Thymus (tissue), 11 donors: ENCODE data around the gene WNT2B. TPM values are rescaled to one million over a fixed set of nuclear protein-coding genes. Genes with fewer than 3 reads are reported as not detected.

Experiments
- DNase-seq, 9 donors: peaks; one replicate each; pipeline ENCODE4 v3.0.0-alpha.2; 2013; ENCODE audit warnings: low spot score in 9 of 9, low read depth in 6 of 9, missing footprints in 1 of 9
- H3K27ac ChIP-seq, 2 donors: one replicate each; pipeline ENCODE4 v1.5.1; 2013; ENCODE audit warnings: control low read depth in 1 of 2, low read depth in 1 of 2, low read length in 1 of 2, mild to moderate bottlenecking in 1 of 2, moderate library complexity in 1 of 2
- H3K27me3 ChIP-seq, 2 donors: one replicate each; pipeline ENCODE4 v1.5.1; 2013; ENCODE audit warnings: low read length in 1 of 2; ENCODE audit not compliant: control insufficient read depth in 2 of 2, insufficient read depth in 1 of 2
- H3K36me3 ChIP-seq, 2 donors: one replicate each; pipeline ENCODE4 v1.5.1; 2013; ENCODE audit warnings: low read length in 1 of 2, mild to moderate bottlenecking in 1 of 2, moderate library complexity in 1 of 2; ENCODE audit not compliant: control insufficient read depth in 2 of 2, insufficient read depth in 2 of 2
- H3K4me1 ChIP-seq, 2 donors: one replicate each; pipeline ENCODE4 v1.5.1; 2013; ENCODE audit warnings: low read length in 2 of 2; ENCODE audit not compliant: control insufficient read depth in 2 of 2, insufficient read depth in 2 of 2
- H3K4me3 ChIP-seq, 2 donors: one replicate each; pipeline ENCODE4 v1.5.1; 2013; ENCODE audit warnings: low read length in 2 of 2, control low read depth in 1 of 2, mild to moderate bottlenecking in 1 of 2
- H3K9me3 ChIP-seq, 2 donors: one replicate each; pipeline ENCODE4 v1.5.1; 2013; ENCODE audit warnings: low read length in 1 of 2, mild to moderate bottlenecking in 1 of 2; ENCODE audit not compliant: control insufficient read depth in 2 of 2, insufficient read depth in 1 of 2
- WGBS: extraction: QIAGEN DNeasy Blood & Tissue Kit; methylation state at CpG from one replicate; pipeline ENCODE4 v1.1.7; 2013; 5-methylcytosine and 5-hydroxymethylcytosine counted together
- polyA plus RNA-seq: library from polyadenylated mRNA; stranded (reverse); fragments of 200-250 nt; gene quantifications from one replicate; pipeline ENCODE4 v1.2.3, GENCODE V29; 2013
- total RNA-seq: library from RNA; stranded (reverse); fragments of 120-200 nt; gene quantifications from one replicate; pipeline ENCODE4 v1.2.4, GENCODE V29; 2013
- donor health status: healthy.

Gene WNT2B
- total and polyA plus RNA-seq, 2 donors = 0.42 to 0.64 TPM

- H3K27ac ChIP-seq = no peak overlapping the region
- H3K36me3 ChIP-seq = peaks cover 0 to 2% of the 10 kb centered on the region in 2 donors
- no peaks in the 10 kb centered on the region for H3K27me3 ChIP-seq
- no peaks in the 10 kb centered on the region for H3K9me3 ChIP-seq
- no peaks in the 10 kb centered on the region for H3K4me1 ChIP-seq
- no peak for DNase-seq
- no peak overlapping the region for H3K4me3 ChIP-seq
- WGBS = 92% methylated on average over 4 of the region's 4 CpGs
These were observed 18.7 kb downstream of the WNT2B start for GRCh38 chr1:112527266-112528010.

- H3K27me3 ChIP-seq = no peaks in the 10 kb centered on the region
- H3K9me3 ChIP-seq = no peaks in the 10 kb centered on the region
- no peak for DNase-seq
- H3K27ac ChIP-seq = no peak overlapping the region
- no peaks in the 10 kb centered on the region for H3K4me1 ChIP-seq
- H3K4me3 ChIP-seq = no peak overlapping the region
- H3K36me3 ChIP-seq = peaks cover 0 to 2% of the 10 kb centered on the region in 2 donors
These were observed 19.3 kb downstream of the WNT2B start for GRCh38 chr1:112528076-112528475.

- no peak overlapping the region for H3K4me3 ChIP-seq
- H3K27ac ChIP-seq = no peak overlapping the region
- no peaks in the 10 kb centered on the region for H3K9me3 ChIP-seq
- no peak for DNase-seq
- H3K36me3 ChIP-seq = peaks cover 0 to 2% of the 10 kb centered on the region in 2 donors
- H3K27me3 ChIP-seq = no peaks in the 10 kb centered on the region
- H3K4me1 ChIP-seq = no peaks in the 10 kb centered on the region
These were observed 20.5 kb downstream of the WNT2B start for GRCh38 chr1:112529301-112529700.

GRCh38 chr1:112530832-112531231, 22.1 kb downstream of the WNT2B start:
- Histone ChIP-seq H3K9me3 (no peaks in the 10 kb centered on the region), H3K27me3 (no peaks in the 10 kb centered on the region), H3K4me3 (no peak overlapping the region), H3K36me3 (no peaks in the 10 kb centered on the region), H3K4me1 (no peaks in the 10 kb centered on the region), H3K27ac (no peak overlapping the region)
- DNase-seq = no peak

GRCh38 chr1:112532064-112532463, 23.3 kb downstream of the WNT2B start:
- 98% methylated on average over 4 of the region's 4 CpGs for WGBS
- H3K27ac ChIP-seq = no peak overlapping the region
- no peaks in the 10 kb centered on the region for H3K27me3 ChIP-seq
- H3K4me3 ChIP-seq = no peak overlapping the region
- H3K9me3 ChIP-seq = no peaks in the 10 kb centered on the region
- H3K4me1 ChIP-seq = no peaks in the 10 kb centered on the region
- DNase-seq = no peak
- no peaks in the 10 kb centered on the region for H3K36me3 ChIP-seq

- WGBS = over 99% methylated on average over 6 of the region's 6 CpGs
- H3K36me3 ChIP-seq = no peaks in the 10 kb centered on the region
- H3K4me3 ChIP-seq = no peak overlapping the region
- H3K4me1 ChIP-seq = no peaks in the 10 kb centered on the region
- H3K27me3 ChIP-seq = no peaks in the 10 kb centered on the region
- no peak overlapping the region for H3K27ac ChIP-seq
- DNase-seq = no peak
- no peaks in the 10 kb centered on the region for H3K9me3 ChIP-seq
These were observed 24.3 kb downstream of the WNT2B start for GRCh38 chr1:112533029-112533428.

- H3K36me3 ChIP-seq = no peaks in the 10 kb centered on the region
- DNase-seq = no peak
- no peaks in the 10 kb centered on the region for H3K27me3 ChIP-seq
- no peaks in the 10 kb centered on the region for H3K4me1 ChIP-seq
- H3K9me3 ChIP-seq = no peaks in the 10 kb centered on the region
- H3K27ac ChIP-seq = no peak overlapping the region
- WGBS = 95% methylated on average over 2 of the region's 2 CpGs
- no peak overlapping the region for H3K4me3 ChIP-seq
These were observed 27.8 kb downstream of the WNT2B start for GRCh38 chr1:112536561-112536960.

- no peaks in the 10 kb centered on the region for H3K36me3 ChIP-seq
- H3K27me3 ChIP-seq = no peaks in the 10 kb centered on the region
- H3K9me3 ChIP-seq = no peaks in the 10 kb centered on the region
- H3K27ac ChIP-seq = no peak overlapping the region
- no peak overlapping the region for H3K4me3 ChIP-seq
- DNase-seq = no peak
- H3K4me1 ChIP-seq = no peaks in the 10 kb centered on the region
These were observed 28.7 kb downstream of the WNT2B start for GRCh38 chr1:112537456-112537855.

- DNase-seq = no peak
- no peak overlapping the region for H3K27ac ChIP-seq
- H3K4me1 ChIP-seq = no peaks in the 10 kb centered on the region
- no peak overlapping the region for H3K4me3 ChIP-seq
- no peaks in the 10 kb centered on the region for H3K27me3 ChIP-seq
- 97% methylated on average over 3 of the region's 3 CpGs for WGBS
- no peaks in the 10 kb centered on the region for H3K36me3 ChIP-seq
- H3K9me3 ChIP-seq = no peaks in the 10 kb centered on the region
These were observed 30.1 kb downstream of the WNT2B start for GRCh38 chr1:112538883-112539282.
